Esophagus (tissue), 2 donors: ENCODE data around the gene NRXN3. TPM values are rescaled to one million over a fixed set of nuclear protein-coding genes. Genes with fewer than 3 reads are reported as not detected.

Experiments used
- H3K27ac ChIP-seq, 2 donors: one replicate each; pipeline ENCODE4 v1.5.1; 2013; ENCODE audit warnings: low read depth in 2 of 2, mild to moderate bottlenecking in 2 of 2, inconsistent platforms in 1 of 2, low read length in 1 of 2, moderate library complexity in 1 of 2
- H3K27me3 ChIP-seq, 2 donors: one replicate each; pipeline ENCODE4 v1.6.1; 2013; ENCODE audit warnings: low read length in 2 of 2, control low read depth in 1 of 2, mild to moderate bottlenecking in 1 of 2; ENCODE audit not compliant: insufficient read depth in 2 of 2, control insufficient read depth in 1 of 2
- H3K36me3 ChIP-seq, 2 donors: one replicate each; pipeline ENCODE4 v1.6.1; 2013; ENCODE audit warnings: low read length in 1 of 2; ENCODE audit not compliant: control insufficient read depth in 2 of 2, insufficient read depth in 2 of 2
- H3K4me1 ChIP-seq, 2 donors: one replicate each; pipeline ENCODE4 v1.6.1; 2013; ENCODE audit warnings: low read length in 1 of 2; ENCODE audit not compliant: control insufficient read depth in 2 of 2, insufficient read depth in 2 of 2
- H3K4me3 ChIP-seq, 2 donors: one replicate each; pipeline ENCODE4 v1.5.1; 2013; ENCODE audit warnings: low read length in 2 of 2, mild to moderate bottlenecking in 2 of 2, low read depth in 1 of 2, moderate library complexity in 1 of 2
- H3K9me3 ChIP-seq, 2 donors: one replicate each; pipeline ENCODE4 v1.6.1; 2013; ENCODE audit warnings: mild to moderate bottlenecking in 2 of 2, low read depth in 1 of 2, low read length in 1 of 2, moderate library complexity in 1 of 2; ENCODE audit not compliant: control insufficient read depth in 2 of 2, insufficient read depth in 1 of 2
- WGBS, 2 donors: extraction: QIAGEN DNeasy Blood & Tissue Kit; methylation state at CpG; one replicate each; pipeline ENCODE4 v1.1.7; 2013; 5-methylcytosine and 5-hydroxymethylcytosine counted together
- polyA plus RNA-seq, 2 donors: library from polyadenylated mRNA; stranded (reverse); fragments of 200-250 nt; gene quantifications; one replicate each; pipeline ENCODE4 v1.2.3, GENCODE V29; 2013
- donor health status: healthy with polysubstance abuse.
- donor health status: Bipolar disorder and iron deficiency.

NRXN3 gene
- polyA plus RNA-seq, 2 donors: 1.7 to 2.2 TPM

- Histone ChIP-seq H3K27ac (no peak overlapping the region), H3K27me3 (no peaks in the 10 kb centered on the region), H3K4me3 (no peak overlapping the region), H3K4me1 (no peaks in the 10 kb centered on the region), H3K9me3 (no peaks in the 10 kb centered on the region), H3K36me3 (no peaks in the 10 kb centered on the region)
- 61 to 68% methylated on average over 10 of the region's 10 CpGs for WGBS, 2 donors
These were observed 1199.5 kb downstream of the NRXN3 start for GRCh38 chr14:79369359-79370332.

- H3K4me1 ChIP-seq: no peaks in the 10 kb centered on the region
- H3K36me3 ChIP-seq: no peaks in the 10 kb centered on the region
- H3K4me3 ChIP-seq: no peak overlapping the region
- H3K27ac ChIP-seq: no peak overlapping the region
- no peaks in the 10 kb centered on the region for H3K27me3 ChIP-seq
- H3K9me3 ChIP-seq: no peaks in the 10 kb centered on the region
- 91 to 95% methylated on average over 1 of the region's 1 CpG for WGBS, 2 donors
These were observed 1200.8 kb downstream of the NRXN3 start for GRCh38 chr14:79370969-79371368.

GRCh38 chr14:79373451-79373850, 1203.3 kb downstream of the NRXN3 start:
- Histone ChIP-seq H3K9me3 (no peaks in the 10 kb centered on the region), H3K27me3 (no peaks in the 10 kb centered on the region), H3K36me3 (no peaks in the 10 kb centered on the region), H3K4me3 (no peak overlapping the region), H3K4me1 (no peaks in the 10 kb centered on the region), H3K27ac (no peak overlapping the region)
- 79 to 86% methylated on average over 6 of the region's 6 CpGs for WGBS, 2 donors

GRCh38 chr14:79375356-79375755, 1205.2 kb downstream of the NRXN3 start:
- no peak overlapping the region for H3K4me3 ChIP-seq
- no peaks in the 10 kb centered on the region for H3K27me3 ChIP-seq
- H3K9me3 ChIP-seq: no peaks in the 10 kb centered on the region
- no peaks in the 10 kb centered on the region for H3K36me3 ChIP-seq
- no peaks in the 10 kb centered on the region for H3K4me1 ChIP-seq
- WGBS, 2 donors: 68 to 74% methylated on average over 7 of the region's 7 CpGs
- H3K27ac ChIP-seq: no peak overlapping the region

DNA sequence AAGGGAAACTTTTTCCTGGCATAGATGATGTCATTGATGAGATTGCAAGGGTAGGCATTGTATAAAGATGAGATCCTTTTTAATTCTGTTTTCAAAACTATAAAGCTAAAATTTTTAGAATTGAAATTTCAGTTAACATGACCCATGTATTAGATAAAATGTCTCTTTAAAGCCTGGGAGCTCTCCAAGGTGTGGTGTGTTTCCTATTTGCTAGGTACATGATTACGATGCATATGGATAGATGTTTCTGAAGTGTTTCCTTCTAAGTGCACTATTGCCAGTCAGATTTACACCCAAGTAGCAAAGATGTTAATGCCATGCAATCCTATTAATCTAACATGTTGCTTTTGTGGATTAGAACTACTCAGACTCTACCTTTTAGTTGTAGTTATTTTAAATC, 1206.4 kb downstream of the NRXN3 start:
- Histone ChIP-seq H3K4me3 (no peak overlapping the region), H3K27me3 (no peaks in the 10 kb centered on the region), H3K27ac (no peak overlapping the region), H3K9me3 (no peaks in the 10 kb centered on the region), H3K4me1 (no peaks in the 10 kb centered on the region), H3K36me3 (no peaks in the 10 kb centered on the region)
- WGBS, 2 donors: 59 to 68% methylated on average over 1 of the region's 1 CpG

GRCh38 chr14:79378020-79378419, 1207.8 kb downstream of the NRXN3 start:
- no peaks in the 10 kb centered on the region for H3K36me3 ChIP-seq
- no peaks in the 10 kb centered on the region for H3K9me3 ChIP-seq
- H3K27ac ChIP-seq: no peak overlapping the region
- no peaks in the 10 kb centered on the region for H3K4me1 ChIP-seq
- WGBS, 2 donors: 64 to 68% methylated on average over 2 of the region's 2 CpGs
- H3K4me3 ChIP-seq: no peak overlapping the region
- no peaks in the 10 kb centered on the region for H3K27me3 ChIP-seq

DNA sequence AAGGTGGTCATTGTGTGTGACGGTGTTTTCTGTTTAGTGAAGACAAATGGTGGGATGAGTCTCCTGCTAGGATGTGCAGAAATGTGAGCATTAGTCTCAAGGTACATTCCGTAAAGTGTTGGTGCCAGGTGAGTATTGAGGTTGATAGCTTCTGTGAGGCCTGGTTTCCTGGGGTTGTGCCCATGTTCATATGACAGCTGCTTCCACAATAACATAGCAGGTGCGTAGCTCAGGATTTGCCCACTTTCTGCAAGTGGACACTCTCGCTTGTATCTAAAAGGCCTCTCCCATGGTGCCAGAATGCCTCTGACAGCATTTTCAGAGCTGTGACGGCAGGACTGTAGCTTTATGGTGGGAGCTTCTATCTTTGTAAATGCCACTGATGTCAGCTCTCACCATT, 1209.1 kb downstream of the NRXN3 start:
- no peaks in the 10 kb centered on the region for H3K4me1 ChIP-seq
- no peaks in the 10 kb centered on the region for H3K36me3 ChIP-seq
- no peak overlapping the region for H3K27ac ChIP-seq
- no peaks in the 10 kb centered on the region for H3K9me3 ChIP-seq
- WGBS, 2 donors: 89 to 93% methylated on average over 5 of the region's 5 CpGs
- H3K4me3 ChIP-seq: no peak overlapping the region
- H3K27me3 ChIP-seq: no peaks in the 10 kb centered on the region

- Histone ChIP-seq H3K4me1 (no peaks in the 10 kb centered on the region), H3K27ac (no peak overlapping the region), H3K4me3 (no peak overlapping the region)
These were observed 1212.9 kb downstream of the NRXN3 start for GRCh38 chr14:79383031-79383430.

GRCh38 chr14:79383475-79383874, 1213.3 kb downstream of the NRXN3 start:
- 31 to 36% methylated on average over 2 of the region's 2 CpGs for WGBS, 2 donors

More at GRCh38 chr14:79383031-79383430, 1212.9 kb downstream of the NRXN3 start:
- H3K27me3 ChIP-seq: no peaks in the 10 kb centered on the region
- no peaks in the 10 kb centered on the region for H3K9me3 ChIP-seq
- no peaks in the 10 kb centered on the region for H3K36me3 ChIP-seq

DNA sequence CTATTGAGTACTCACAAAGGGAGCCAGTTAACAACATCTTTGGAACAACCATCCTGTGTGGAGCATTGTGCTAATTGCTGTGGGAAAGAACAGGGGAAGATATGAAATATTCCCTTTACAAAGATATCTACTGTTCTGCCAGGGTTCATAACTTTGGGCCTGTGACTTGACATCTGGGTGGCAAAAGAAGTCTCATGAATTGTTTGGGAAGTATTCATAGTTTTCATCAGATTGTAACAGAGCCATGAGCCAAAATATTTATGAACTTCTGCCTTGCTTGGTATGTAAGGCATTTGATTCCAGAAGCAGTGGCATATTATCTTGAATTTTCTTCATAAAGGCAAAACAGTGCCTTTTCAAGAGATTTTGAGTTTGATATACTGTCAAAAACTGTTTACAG, 1224.9 kb downstream of the NRXN3 start:
- Histone ChIP-seq H3K36me3 (no peaks in the 10 kb centered on the region), H3K4me3 (no peak overlapping the region), H3K9me3 (no peaks in the 10 kb centered on the region), H3K27ac (no peak overlapping the region), H3K27me3 (no peaks in the 10 kb centered on the region), H3K4me1 (no peaks in the 10 kb centered on the region)

More at GRCh38 chr14:79383475-79383874, 1213.3 kb downstream of the NRXN3 start:
- no peak overlapping the region for H3K27ac ChIP-seq
- H3K36me3 ChIP-seq: no peaks in the 10 kb centered on the region
- H3K9me3 ChIP-seq: no peaks in the 10 kb centered on the region
- no peak overlapping the region for H3K4me3 ChIP-seq
- no peaks in the 10 kb centered on the region for H3K27me3 ChIP-seq
- H3K4me1 ChIP-seq: no peaks in the 10 kb centered on the region
